Gastroesophageal sphincter (tissue), 4 donors: ENCODE results near the gene ACTN4. TPM values are rescaled to one million over a fixed set of nuclear protein-coding genes. Genes with fewer than 3 reads are reported as not detected.

Experiments used
- ATAC-seq: fragments of 150-250 bp; one replicate; pipeline ENCODE4 v1.9.1; 2016; ENCODE audit warnings: mild to moderate bottlenecking, moderate library complexity
- H3K27ac ChIP-seq, 4 donors: fragments of 200-600 bp; sonication (generic) in 3 of 4; 1 replicate in 3 of 4; 2 replicates in 1 of 4; pipeline ENCODE4 v1.5.1; 2016 to 2019
- H3K27me3 ChIP-seq: fragments of 200-600 bp; sonication (generic); one replicate; pipeline ENCODE4 v1.5.1; 2019
- H3K36me3 ChIP-seq, 2 donors: fragments of 200-600 bp; sonication (generic); one replicate each; pipeline ENCODE4 v1.5.1; 2019; ENCODE audit warnings: control low read depth in 1 of 2
- H3K4me1 ChIP-seq, 3 donors: fragments of 200-600 bp; sonication (generic); 1 replicate in 2 of 3; 2 replicates in 1 of 3; pipeline ENCODE4 v1.5.1; 2016 to 2019; ENCODE audit warnings: control low read depth in 2 of 3
- H3K4me3 ChIP-seq, 2 donors: fragments of 200-600 bp; sonication (generic); one replicate each; pipeline ENCODE4 v1.5.1; 2019; ENCODE audit warnings: mild to moderate bottlenecking in 1 of 2, moderate library complexity in 1 of 2
- H3K9me3 ChIP-seq, 3 donors: fragments of 200-600 bp; sonication (generic); one replicate each; pipeline ENCODE4 v1.5.1; 2017 to 2019; ENCODE audit warnings: control low read depth in 2 of 3
- CTCF ChIP-seq, 4 experiments: fragments of 200-600 bp in 2 of 4; fragments of 450-650 bp in 2 of 4; sonication (generic) in 1 of 4; IDR thresholded peaks; one replicate each; pipeline ENCODE4 v1.5.1; 2017 to 2019; ENCODE audit warnings: antibody characterized with exemption in 4 of 4, mild to moderate bottlenecking in 2 of 4, moderate library complexity in 2 of 4
- EP300 ChIP-seq: sonication (generic); formaldehyde crosslinking; IDR thresholded peaks from one replicate; pipeline ENCODE4 v1.6.1; 2017; ENCODE audit warnings: antibody characterized with exemption, mild to moderate bottlenecking
- POLR2A ChIP-seq, 2 donors: fragments of 450-650 bp; IDR thresholded peaks; one replicate each; pipeline ENCODE4 v1.6.1; 2017; ENCODE audit warnings: antibody characterized with exemption in 2 of 2, mild to moderate bottlenecking in 2 of 2, moderate library complexity in 1 of 2
- POLR2AphosphoS5 ChIP-seq: sonication (generic); formaldehyde crosslinking; IDR thresholded peaks from one replicate; pipeline ENCODE4 v1.6.1; 2017; ENCODE audit warnings: antibody characterized with exemption
- WGBS, 2 donors: methylation state at CpG; one replicate each; pipeline ENCODE4 v1.1.5; 2018; ENCODE audit warnings: low coverage in 1 of 2; 5-methylcytosine and 5-hydroxymethylcytosine counted together
- total RNA-seq, 4 donors: library from RNA; depleted of rRNA; stranded (reverse); fragments of >200 nt; gene quantifications; one replicate each; pipeline ENCODE4 v1.1.0, GENCODE V29; 2016

Gene ACTN4
- total RNA-seq, 4 donors from 2014 or later = 337 to 938 (median 507) TPM

GRCh38 chr19:38697197-38697596 lies 49.7 kb downstream of the ACTN4 start:
- H3K27me3 ChIP-seq = no peaks in the 10 kb centered on the region
- H3K4me1 ChIP-seq = peaks cover 17 to 100% (median 86%) of the 10 kb centered on the region in 3 donors
- H3K9me3 ChIP-seq = no peaks in the 10 kb centered on the region
- TF ChIP-seq POLR2A (IDR thresholded peaks at IDR 0.05) (no peak), EP300 (no peak), CTCF (IDR thresholded peaks at IDR 0.05) (no peak), POLR2AphosphoS5 (no peak)
- no peak overlapping the region for H3K4me3 ChIP-seq
- ATAC-seq = no peak
- WGBS, 2 donors = 71% methylated on average over 4 of the region's 6 CpGs; no CpG with 5 or more reads in 1 of the 2 donors
- peaks cover 0 to 21% of the 10 kb centered on the region in 2 donors for H3K36me3 ChIP-seq
- peak overlapping the region; percentile 90 to 100 (median 94) for H3K27ac ChIP-seq

GRCh38 chr19:38697641-38698071 lies 50.2 kb downstream of the ACTN4 start:
- no peak for TF ChIP-seq CTCF (IDR thresholded peaks at IDR 0.05)
- no peak for TF ChIP-seq POLR2A (IDR thresholded peaks at IDR 0.05)
- no peak for TF ChIP-seq EP300
- no peak for TF ChIP-seq POLR2AphosphoS5
- peaks cover 0 to 25% of the 10 kb centered on the region in 2 donors for H3K36me3 ChIP-seq
- H3K4me3 ChIP-seq = no peak overlapping the region
- WGBS, 2 donors = 80% methylated on average over 3 of the region's 11 CpGs; no CpG with 5 or more reads in 1 of the 2 donors
- H3K27me3 ChIP-seq = no peaks in the 10 kb centered on the region
- H3K27ac ChIP-seq = peak overlapping the region; percentile 90 to 100 (median 94)
- H3K9me3 ChIP-seq = no peaks in the 10 kb centered on the region
- H3K4me1 ChIP-seq = peaks cover 13 to 100% (median 86%) of the 10 kb centered on the region in 3 donors
- ATAC-seq = no peak

GRCh38 chr19:38698225-38699026 lies 51.0 kb downstream of the ACTN4 start:
- Histone ChIP-seq H3K27ac (peak overlapping the region; percentile 63 to 97 (median 91)), H3K4me3 (no peak overlapping the region), H3K9me3 (no peaks in the 10 kb centered on the region), H3K27me3 (no peaks in the 10 kb centered on the region), H3K36me3 (peaks cover 0 to 33% of the 10 kb centered on the region in 2 donors), H3K4me1 (peaks cover 7 to 100% (median 81%) of the 10 kb centered on the region in 3 donors)
- no peak for ATAC-seq
- 60 to 67% methylated on average over 3 to 10 of the region's 22 CpGs for WGBS, 2 donors
- TF ChIP-seq POLR2A (IDR thresholded peaks at IDR 0.05) = no peak
- TF ChIP-seq EP300 = no peak

GRCh38 chr19:38699027-38699346 lies 51.5 kb downstream of the ACTN4 start:
- ATAC-seq = no peak
- 60% methylated on average over 2 of the region's 7 CpGs; no CpG with 5 or more reads in 1 of the 2 donors for WGBS, 2 donors
- TF ChIP-seq POLR2A (IDR thresholded peaks at IDR 0.05) (no peak), CTCF (IDR thresholded peaks at IDR 0.05) (no peak), EP300 (no peak), POLR2AphosphoS5 (no peak)
- H3K36me3 ChIP-seq = peaks cover 0 to 39% of the 10 kb centered on the region in 2 donors
- peak overlapping the region; percentile 63 to 97 (median 91) for H3K27ac ChIP-seq
- no peaks in the 10 kb centered on the region for H3K9me3 ChIP-seq
- no peaks in the 10 kb centered on the region for H3K27me3 ChIP-seq
- peaks cover 7 to 100% (median 75%) of the 10 kb centered on the region in 3 donors for H3K4me1 ChIP-seq
- H3K4me3 ChIP-seq = no peak overlapping the region

- no peak for ATAC-seq
- H3K27ac ChIP-seq = peak overlapping the region; percentile 63 to 97 (median 91)
- peaks cover 0 to 47% of the 10 kb centered on the region in 2 donors for H3K36me3 ChIP-seq
- H3K9me3 ChIP-seq = no peaks in the 10 kb centered on the region
- TF ChIP-seq POLR2A (IDR thresholded peaks at IDR 0.05) (no peak), CTCF (IDR thresholded peaks at IDR 0.05) (no peak), EP300 (no peak), POLR2AphosphoS5 (no peak)
- no peak overlapping the region for H3K4me3 ChIP-seq
- 52 to 86% methylated on average over 2 to 3 of the region's 18 CpGs for WGBS, 2 donors
- no peaks in the 10 kb centered on the region for H3K27me3 ChIP-seq
- H3K4me1 ChIP-seq = peaks cover 7 to 98% (median 67%) of the 10 kb centered on the region in 3 donors
Observed at GRCh38 chr19:38699647-38700349, 52.3 kb downstream of the ACTN4 start.
